ENCODE data around the gene FOXA1.

DNA sequence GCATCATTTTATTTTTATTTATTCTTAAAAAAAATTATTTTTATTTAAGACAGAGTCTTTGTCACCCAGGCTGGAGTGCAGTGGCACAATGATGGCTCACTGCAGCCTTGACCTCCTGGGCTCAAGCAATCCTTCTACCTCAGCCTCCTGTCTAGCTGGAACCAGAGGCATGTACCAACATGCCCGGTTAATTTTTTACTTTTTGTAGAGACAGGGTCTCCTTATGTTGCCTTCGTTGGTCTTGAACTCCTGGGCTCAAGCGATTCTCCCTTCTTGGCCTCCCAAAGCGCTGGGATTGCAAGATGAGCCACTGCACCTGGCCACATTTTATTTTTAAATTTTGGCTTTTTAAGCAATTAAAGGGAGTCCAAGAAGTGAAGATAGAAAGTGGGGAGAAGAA lies 21.8 kb upstream of the FOXA1 start:
- TF ChIP-seq GATA3 (IDR thresholded peaks at IDR 0.05; ENCODE audit: low read depth, low read length): no peak
- TF ChIP-seq GATA2 (IDR thresholded peaks at IDR 0.05; ENCODE audit: low read depth, low read length): no peak
